IMR-90 (cell line): ENCODE results near the gene ZSWIM9.

Experiments
- CEBPB ChIP-seq: IDR thresholded peaks from 2 replicates; pipeline ENCODE4 v1.6.1; 2012; ENCODE audit warnings: low read depth, low read length, improper control_type of control experiment
- FOS ChIP-seq: fragments of 150-350 bp; IDR thresholded peaks from 2 replicates; pipeline ENCODE4 v1.6.1; 2016; ENCODE audit warnings: low read depth, low read length
- MAFK ChIP-seq: IDR thresholded peaks from 2 replicates; pipeline ENCODE4 v1.6.1; 2012; ENCODE audit warnings: low read depth, low read length, improper control_type of control experiment
- MAZ ChIP-seq: IDR thresholded peaks from 2 replicates; pipeline ENCODE4 v1.6.1; 2012; ENCODE audit warnings: low read depth, mild to moderate bottlenecking, low read length, improper control_type of control experiment, moderate library complexity, borderline replicate concordance
- MXI1 ChIP-seq: IDR thresholded peaks from 2 replicates; pipeline ENCODE4 v1.6.1; 2012; ENCODE audit warnings: low read depth, mild to moderate bottlenecking, low read length, moderate library complexity, borderline replicate concordance
- POLR2A ChIP-seq: IDR thresholded peaks from 2 replicates; pipeline ENCODE4 v1.6.1; 2012; ENCODE audit warnings: mild to moderate bottlenecking, low read depth, low read length
- RAD21 ChIP-seq: IDR thresholded peaks from 2 replicates; pipeline ENCODE4 v1.6.1; 2012; ENCODE audit warnings: low read length, improper control_type of control experiment
- RFX5 ChIP-seq: IDR thresholded peaks from 2 replicates; pipeline ENCODE4 v1.8.0; 2012; ENCODE audit warnings: low read depth, mild to moderate bottlenecking, low read length, moderate library complexity
- SMC3 ChIP-seq: fragments of 150-350 bp; IDR thresholded peaks from 2 replicates; pipeline ENCODE4 v1.6.1; 2016; ENCODE audit warnings: low read depth, mild to moderate bottlenecking, antibody characterized with exemption, low read length, moderate library complexity
- TF ChIP-seq, protein P1 (sequence below): conservative IDR thresholded peaks from 2 replicates; pipeline ENCODE4 v1.5.1; 2012; ENCODE audit warnings: mild to moderate bottlenecking, low read depth, low read length, improper control_type of control experiment
- TF ChIP-seq, protein P2 (sequence below): fragments of 150-350 bp; IDR thresholded peaks from 2 replicates; pipeline ENCODE4 v1.6.1; 2017; ENCODE audit warnings: mild to moderate bottlenecking, antibody characterized with exemption, low read length, low read depth
- TF ChIP-seq, protein P3 (sequence below): fragments of 150-350 bp; IDR thresholded peaks from 2 replicates; pipeline ENCODE4 v1.6.1; 2016; ENCODE audit warnings: low read depth, mild to moderate bottlenecking, low read length, moderate library complexity, borderline replicate concordance

DNA sequence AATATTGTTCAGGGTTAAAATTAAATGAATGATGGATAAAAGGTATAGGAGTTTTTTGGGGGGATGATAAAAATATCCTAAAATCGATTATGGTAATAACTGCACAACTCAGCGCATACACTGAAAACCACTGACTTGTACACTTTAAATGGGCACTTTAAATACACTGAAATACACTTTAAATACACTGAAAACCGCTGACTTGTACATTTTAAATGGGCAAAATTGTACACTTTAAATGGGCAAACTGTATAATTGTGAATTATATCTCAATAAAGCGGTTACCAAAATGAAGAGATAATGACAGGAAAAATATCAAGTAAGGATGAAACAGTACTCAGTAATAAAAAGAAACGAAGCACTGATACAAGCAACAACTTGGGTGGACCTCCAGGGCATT, 1.8 kb upstream of the ZSWIM9 start:
- TF ChIP-seq, protein P1, sequence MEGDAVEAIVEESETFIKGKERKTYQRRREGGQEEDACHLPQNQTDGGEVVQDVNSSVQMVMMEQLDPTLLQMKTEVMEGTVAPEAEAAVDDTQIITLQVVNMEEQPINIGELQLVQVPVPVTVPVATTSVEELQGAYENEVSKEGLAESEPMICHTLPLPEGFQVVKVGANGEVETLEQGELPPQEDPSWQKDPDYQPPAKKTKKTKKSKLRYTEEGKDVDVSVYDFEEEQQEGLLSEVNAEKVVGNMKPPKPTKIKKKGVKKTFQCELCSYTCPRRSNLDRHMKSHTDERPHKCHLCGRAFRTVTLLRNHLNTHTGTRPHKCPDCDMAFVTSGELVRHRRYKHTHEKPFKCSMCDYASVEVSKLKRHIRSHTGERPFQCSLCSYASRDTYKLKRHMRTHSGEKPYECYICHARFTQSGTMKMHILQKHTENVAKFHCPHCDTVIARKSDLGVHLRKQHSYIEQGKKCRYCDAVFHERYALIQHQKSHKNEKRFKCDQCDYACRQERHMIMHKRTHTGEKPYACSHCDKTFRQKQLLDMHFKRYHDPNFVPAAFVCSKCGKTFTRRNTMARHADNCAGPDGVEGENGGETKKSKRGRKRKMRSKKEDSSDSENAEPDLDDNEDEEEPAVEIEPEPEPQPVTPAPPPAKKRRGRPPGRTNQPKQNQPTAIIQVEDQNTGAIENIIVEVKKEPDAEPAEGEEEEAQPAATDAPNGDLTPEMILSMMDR, result no peak
- no peak for TF ChIP-seq MAFK
- TF ChIP-seq POLR2A, result no peak
- no peak for TF ChIP-seq SMC3
- TF ChIP-seq, protein P2, sequence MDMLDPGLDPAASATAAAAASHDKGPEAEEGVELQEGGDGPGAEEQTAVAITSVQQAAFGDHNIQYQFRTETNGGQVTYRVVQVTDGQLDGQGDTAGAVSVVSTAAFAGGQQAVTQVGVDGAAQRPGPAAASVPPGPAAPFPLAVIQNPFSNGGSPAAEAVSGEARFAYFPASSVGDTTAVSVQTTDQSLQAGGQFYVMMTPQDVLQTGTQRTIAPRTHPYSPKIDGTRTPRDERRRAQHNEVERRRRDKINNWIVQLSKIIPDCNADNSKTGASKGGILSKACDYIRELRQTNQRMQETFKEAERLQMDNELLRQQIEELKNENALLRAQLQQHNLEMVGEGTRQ, result no peak
- TF ChIP-seq FOS, result no peak
- TF ChIP-seq RFX5, result no peak
- TF ChIP-seq CEBPB, result no peak
- TF ChIP-seq, protein P3, sequence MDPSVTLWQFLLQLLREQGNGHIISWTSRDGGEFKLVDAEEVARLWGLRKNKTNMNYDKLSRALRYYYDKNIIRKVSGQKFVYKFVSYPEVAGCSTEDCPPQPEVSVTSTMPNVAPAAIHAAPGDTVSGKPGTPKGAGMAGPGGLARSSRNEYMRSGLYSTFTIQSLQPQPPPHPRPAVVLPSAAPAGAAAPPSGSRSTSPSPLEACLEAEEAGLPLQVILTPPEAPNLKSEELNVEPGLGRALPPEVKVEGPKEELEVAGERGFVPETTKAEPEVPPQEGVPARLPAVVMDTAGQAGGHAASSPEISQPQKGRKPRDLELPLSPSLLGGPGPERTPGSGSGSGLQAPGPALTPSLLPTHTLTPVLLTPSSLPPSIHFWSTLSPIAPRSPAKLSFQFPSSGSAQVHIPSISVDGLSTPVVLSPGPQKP, result no peak
- no peak for TF ChIP-seq MAZ
- TF ChIP-seq RAD21, result no peak
- no peak for TF ChIP-seq MXI1
